Keratinocyte (primary cell): ENCODE measurements around the gene SPG7. TPM values are rescaled to one million over a fixed set of nuclear protein-coding genes. Genes with fewer than 3 reads are reported as not detected.

ENCODE experiments used
- DNase-seq: peaks from one replicate; pipeline ENCODE4 v3.0.0-alpha.2; 2011; ENCODE audit warnings: low read depth, missing footprints, low spot score
- FAIRE-seq: peaks from 2 replicates; lab custom pipeline; 2011; peaks lifted over from hg19 to GRCh38; lab: Jason Lieb, UNC
- H2AFZ ChIP-seq: 2 replicates; pipeline ENCODE4 v1.6.0; 2012; ENCODE audit warnings: low read length, control low read depth, inconsistent platforms; ENCODE audit not compliant: control insufficient read depth
- H3K27ac ChIP-seq: 2 replicates; pipeline ENCODE4 v1.5.1; 2011; ENCODE audit warnings: low read length; ENCODE audit not compliant: control insufficient read depth, insufficient read depth
- H3K27me3 ChIP-seq: 3 replicates; pipeline ENCODE4 v1.6.0; 2011; ENCODE audit warnings: low read length; ENCODE audit not compliant: control insufficient read depth, insufficient read depth; ENCODE audit errors: extremely low read depth
- H3K36me3 ChIP-seq, 2 experiments: 2 replicates in 1 of 2; 3 replicates in 1 of 2; pipeline ENCODE4 v1.5.1; 2011; ENCODE audit warnings: low read length in 2 of 2, mild to moderate bottlenecking in 1 of 2; ENCODE audit not compliant: control insufficient read depth in 2 of 2, insufficient read depth in 2 of 2; ENCODE audit errors: extremely low read depth in 1 of 2
- H3K4me1 ChIP-seq: 3 replicates; pipeline ENCODE4 v1.5.1; 2011; ENCODE audit warnings: low read length; ENCODE audit not compliant: control insufficient read depth, insufficient read depth; ENCODE audit errors: extremely low read depth
- H3K4me2 ChIP-seq: 3 replicates; pipeline ENCODE4 v1.6.0; 2011; ENCODE audit warnings: low read depth, low read length; ENCODE audit not compliant: control insufficient read depth, insufficient read depth; ENCODE audit errors: extremely low read depth
- H3K4me3 ChIP-seq, 3 experiments: fragments of 200-600 bp in 1 of 3; sonication (generic) in 1 of 3; 2 replicates in 2 of 3; 3 replicates in 1 of 3; pipeline ENCODE4 v1.5.1; 2011 to 2016; ENCODE audit warnings: low read length in 3 of 3, mild to moderate bottlenecking in 3 of 3, control low read depth in 2 of 3, inconsistent platforms in 1 of 3, low read depth in 1 of 3, mixed read lengths in 1 of 3, mixed run types in 1 of 3, moderate library complexity in 1 of 3; ENCODE audit not compliant: control insufficient read depth in 2 of 3, insufficient read depth in 2 of 3; ENCODE audit errors: extremely low read depth in 1 of 3
- H3K79me2 ChIP-seq: 2 replicates; pipeline ENCODE4 v1.6.0; 2012; ENCODE audit warnings: low read length; ENCODE audit not compliant: control insufficient read depth, insufficient read depth
- H3K9ac ChIP-seq: 3 replicates; pipeline ENCODE4 v1.6.0; 2011; ENCODE audit warnings: low read length; ENCODE audit not compliant: control insufficient read depth, insufficient read depth; ENCODE audit errors: extremely low read depth
- H3K9me1 ChIP-seq: 3 replicates; pipeline ENCODE4 v1.6.0; 2011; ENCODE audit warnings: low read length; ENCODE audit not compliant: control insufficient read depth, insufficient read depth; ENCODE audit errors: extremely low read depth
- H3K9me3 ChIP-seq: 2 replicates; pipeline ENCODE4 v1.5.1; 2012; ENCODE audit warnings: low read depth, low read length; ENCODE audit not compliant: control insufficient read depth
- H4K20me1 ChIP-seq: 3 replicates; pipeline ENCODE4 v1.6.0; 2011; ENCODE audit warnings: low read length; ENCODE audit not compliant: control insufficient read depth, insufficient read depth; ENCODE audit errors: extremely low read depth
- CTCF ChIP-seq, 3 experiments: IDR thresholded peaks in 1 of 3; conservative IDR thresholded peaks in 1 of 3; optimal IDR thresholded peaks in 1 of 3; 2 replicates in 2 of 3; 3 replicates in 1 of 3; pipeline versions ENCODE3 to v1.5.1; 2011; ENCODE audit warnings: low read length in 3 of 3, mild to moderate bottlenecking in 3 of 3, moderate library complexity in 2 of 3, control low read depth in 1 of 3, inconsistent platforms in 1 of 3; ENCODE audit not compliant: insufficient read depth in 2 of 3; ENCODE audit errors: extremely low read depth in 1 of 3
- EZH2 ChIP-seq: IDR thresholded peaks from one replicate; pipeline ENCODE4 v1.6.1; 2012; ENCODE audit warnings: inconsistent platforms, mild to moderate bottlenecking, low read length, moderate library complexity
- dilution Hi-C: fragments of 300-500 bp; cut with MboI; formaldehyde crosslinking; loops from one replicate; pipeline ENCODE4 v1.7.0; 2020; ENCODE audit warnings: low sequenced_read_pairs; ENCODE audit not compliant: extremely low pct_ligation_motif_present
- polyA plus RNA-seq, 5 experiments: library from polyadenylated mRNA; depleted of rRNA in 3 of 5; stranded (reverse) in 3 of 5; stranded (forward) in 1 of 5; unstranded in 1 of 5; fragments of >200 nt; gene quantifications; 1 replicate in 1 of 5; 2 replicates in 3 of 5; 3 replicates in 1 of 5; pipeline versions ENCODE4 v1.2.1 to v1.2.3, GENCODE V29; 2011 to 2012; ENCODE audit warnings: missing spikeins in 2 of 5, low read depth in 1 of 5, low replicate concordance in 1 of 5

The SPG7 gene
- polyA plus RNA-seq, 1 donor (not counting 4 experiments of a cell fraction or from before 2014, with no cell fraction given) = 45.2 TPM

GRCh38 chr16:89510526-89510925, 2.3 kb downstream of the SPG7 start:
- dilution Hi-C loops = no loop called here
- Histone ChIP-seq H3K27me3 (no peaks in the 10 kb centered on the region), H3K36me3 (peaks cover 22 to 23% of the 10 kb centered on the region in 2 experiments), H2AFZ (no peak overlapping the region), H3K4me1 (peaks cover 25% of the 10 kb centered on the region), H3K27ac (no peak overlapping the region), H4K20me1 (no peaks in the 10 kb centered on the region), H3K9me1 (no peaks in the 10 kb centered on the region), H3K4me2 (no peak overlapping the region), H3K9ac (no peak overlapping the region), H3K4me3 (no peak overlapping the region), H3K9me3 (no peaks in the 10 kb centered on the region), H3K79me2 (peaks cover 54% of the 10 kb centered on the region)
- no peak for FAIRE-seq
- no peak for DNase-seq
- no peak for TF ChIP-seq CTCF (optimal IDR thresholded peaks at IDR 0.05 in 1 of 3, IDR thresholded peaks at IDR 0.05 in 1 of 3, conservative IDR thresholded peaks at IDR 0.05 in 1 of 3; ENCODE audit: extremely low read depth in 1 of 3, insufficient read depth in 2 of 3, low read length in 3 of 3)
- TF ChIP-seq EZH2 = no peak

- Histone ChIP-seq H3K9me1 (no peaks in the 10 kb centered on the region), H4K20me1 (no peaks in the 10 kb centered on the region), H3K36me3 (peaks cover 23 to 25% of the 10 kb centered on the region in 2 experiments), H3K79me2 (peaks cover 58% of the 10 kb centered on the region), H3K4me2 (no peak overlapping the region), H3K27ac (no peak overlapping the region), H3K4me3 (no peak overlapping the region), H3K9me3 (no peaks in the 10 kb centered on the region), H3K4me1 (peaks cover 17% of the 10 kb centered on the region), H2AFZ (no peak overlapping the region), H3K27me3 (no peaks in the 10 kb centered on the region), H3K9ac (no peak overlapping the region)
- FAIRE-seq (no peak), DNase-seq (no peak)
- TF ChIP-seq CTCF (optimal IDR thresholded peaks at IDR 0.05 in 1 of 3, IDR thresholded peaks at IDR 0.05 in 1 of 3, conservative IDR thresholded peaks at IDR 0.05 in 1 of 3; ENCODE audit: extremely low read depth in 1 of 3, insufficient read depth in 2 of 3, low read length in 3 of 3) (no peak), EZH2 (no peak)
- dilution Hi-C loops = no loop called here
Measured at GRCh38 chr16:89511374-89511773, 3.2 kb downstream of the SPG7 start.
